HG03135 (cell line): Measurements from ENCODE around the gene ELAVL4.
"Not testable (repeated sequence)": the region's sequence is repeated elsewhere in the genome, so short reads cannot be mapped to it uniquely, and the experiment has no call there.

Experiments
- ATAC-seq: cut with Tn5 transposase; IDR thresholded peaks from one replicate; pipeline ENCODE4 v1.9.1; 2021; ENCODE audit warnings: mild to moderate bottlenecking, moderate library complexity; ENCODE audit not compliant: unreplicated experiment

ELAVL4 gene

GRCh38 chr1:50123071-50123470 is 14.4 kb downstream of the ELAVL4 start:
- no peak for ATAC-seq

GRCh38 chr1:50126927-50127715 is 18.4 kb downstream of the ELAVL4 start:
- ATAC-seq: no peak

GRCh38 chr1:50129201-50129600 is 20.5 kb downstream of the ELAVL4 start:
- no peak for ATAC-seq

GRCh38 chr1:50132347-50132894 is 23.7 kb downstream of the ELAVL4 start:
- no peak for ATAC-seq

- no peak for ATAC-seq
Observed at GRCh38 chr1:50135716-50136115, 27.0 kb downstream of the ELAVL4 start.

GRCh38 chr1:50139339-50140181 is 30.8 kb downstream of the ELAVL4 start:
- ATAC-seq: no peak

GRCh38 chr1:50140182-50140447 is 31.4 kb downstream of the ELAVL4 start:
- ATAC-seq: no peak

GRCh38 chr1:50147191-50147850 is 38.6 kb downstream of the ELAVL4 start:
- no peak for ATAC-seq

- no peak for ATAC-seq
Observed at GRCh38 chr1:50148142-50148923, 39.6 kb downstream of the ELAVL4 start.

GRCh38 chr1:50152236-50152635 is 43.5 kb downstream of the ELAVL4 start:
- no peak for ATAC-seq

GRCh38 chr1:50155541-50155940 is 46.8 kb downstream of the ELAVL4 start:
- no peak for ATAC-seq

- ATAC-seq: no peak
Observed at GRCh38 chr1:50156241-50157010, 47.7 kb downstream of the ELAVL4 start.

- no peak for ATAC-seq
Observed at GRCh38 chr1:50157306-50157941, 48.7 kb downstream of the ELAVL4 start.

GRCh38 chr1:50158421-50158820 is 49.7 kb downstream of the ELAVL4 start:
- ATAC-seq: no peak

GRCh38 chr1:50163680-50164079 is 55.0 kb downstream of the ELAVL4 start:
- no peak for ATAC-seq

- not testable (repeated sequence) for ATAC-seq
Observed at GRCh38 chr1:50166351-50166750, 57.6 kb downstream of the ELAVL4 start.

- ATAC-seq: no peak
Observed at GRCh38 chr1:50172299-50172698, 63.6 kb downstream of the ELAVL4 start.

- ATAC-seq: no peak
Observed at GRCh38 chr1:50174101-50174500, 65.4 kb downstream of the ELAVL4 start.
